Right atrium auricular region (tissue), 2 donors: ENCODE data around the gene SLC25A34. TPM values are rescaled to one million over a fixed set of nuclear protein-coding genes. Genes with fewer than 3 reads are reported as not detected.

Source experiments
- DNase-seq: peaks from one replicate; pipeline ENCODE4 v3.0.0-alpha.2; 2019; ENCODE audit warnings: low spot score
- H3K27ac ChIP-seq, 2 donors: fragments of 200-600 bp; sonication (generic); 1 replicate in 1 of 2; 2 replicates in 1 of 2; pipeline ENCODE4 v1.5.1; 2016 to 2019
- H3K27me3 ChIP-seq, 2 donors: fragments of 200-600 bp; sonication (generic); one replicate each; pipeline versions ENCODE4 v1.5.1 to v1.6.0; 2017 to 2019
- H3K36me3 ChIP-seq: fragments of 200-600 bp; sonication (generic); one replicate; pipeline ENCODE4 v1.5.1; 2016
- H3K4me1 ChIP-seq, 2 donors: fragments of 200-600 bp; sonication (generic); one replicate each; pipeline versions ENCODE4 v1.5.1 to v1.6.0; 2017 to 2019
- H3K4me3 ChIP-seq, 2 donors: fragments of 200-600 bp; sonication (generic); 1 replicate in 1 of 2; 2 replicates in 1 of 2; pipeline ENCODE4 v1.5.1; 2017 to 2019; ENCODE audit warnings: mild to moderate bottlenecking in 1 of 2, moderate library complexity in 1 of 2
- H3K9me3 ChIP-seq, 2 donors: fragments of 200-600 bp; sonication (generic); one replicate each; pipeline ENCODE4 v1.5.1; 2019
- total RNA-seq, 2 donors: library from RNA; depleted of rRNA; stranded (reverse); fragments of >200 nt; gene quantifications; one replicate each; pipeline ENCODE4 v1.1.0, GENCODE V29; 2016
- TF ChIP-seq, protein P1 (sequence below), 2 donors: fragments of 200-600 bp; sonication (generic); IDR thresholded peaks; one replicate each; pipeline ENCODE4 v1.5.1; 2019; ENCODE audit warnings: antibody characterized with exemption in 2 of 2

Gene SLC25A34
- total RNA-seq, 2 donors from 2014 or later: 4.2 to 16.1 TPM

GRCh38 chr1:15707239-15707925 is 28.7 kb upstream of the SLC25A34 start:
- no peak for DNase-seq
- Histone ChIP-seq H3K9me3 (no peaks in the 10 kb centered on the region), H3K4me3 (no peak overlapping the region), H3K4me1 (peaks cover 0 to 69% of the 10 kb centered on the region in 2 donors), H3K36me3 (no peaks in the 10 kb centered on the region), H3K27me3 (no peaks in the 10 kb centered on the region), H3K27ac (peak overlapping the region; percentile 32 to 58)
- TF ChIP-seq, protein P1, sequence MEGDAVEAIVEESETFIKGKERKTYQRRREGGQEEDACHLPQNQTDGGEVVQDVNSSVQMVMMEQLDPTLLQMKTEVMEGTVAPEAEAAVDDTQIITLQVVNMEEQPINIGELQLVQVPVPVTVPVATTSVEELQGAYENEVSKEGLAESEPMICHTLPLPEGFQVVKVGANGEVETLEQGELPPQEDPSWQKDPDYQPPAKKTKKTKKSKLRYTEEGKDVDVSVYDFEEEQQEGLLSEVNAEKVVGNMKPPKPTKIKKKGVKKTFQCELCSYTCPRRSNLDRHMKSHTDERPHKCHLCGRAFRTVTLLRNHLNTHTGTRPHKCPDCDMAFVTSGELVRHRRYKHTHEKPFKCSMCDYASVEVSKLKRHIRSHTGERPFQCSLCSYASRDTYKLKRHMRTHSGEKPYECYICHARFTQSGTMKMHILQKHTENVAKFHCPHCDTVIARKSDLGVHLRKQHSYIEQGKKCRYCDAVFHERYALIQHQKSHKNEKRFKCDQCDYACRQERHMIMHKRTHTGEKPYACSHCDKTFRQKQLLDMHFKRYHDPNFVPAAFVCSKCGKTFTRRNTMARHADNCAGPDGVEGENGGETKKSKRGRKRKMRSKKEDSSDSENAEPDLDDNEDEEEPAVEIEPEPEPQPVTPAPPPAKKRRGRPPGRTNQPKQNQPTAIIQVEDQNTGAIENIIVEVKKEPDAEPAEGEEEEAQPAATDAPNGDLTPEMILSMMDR (IDR thresholded peaks at IDR 0.05): no peak

- Histone ChIP-seq H3K36me3 (no peaks in the 10 kb centered on the region), H3K4me3 (no peak overlapping the region), H3K9me3 (no peaks in the 10 kb centered on the region), H3K4me1 (peaks cover 0 to 65% of the 10 kb centered on the region in 2 donors), H3K27me3 (no peaks in the 10 kb centered on the region), H3K27ac (peak overlapping the region in 1 of 2 donors; percentile 58)
- TF ChIP-seq, protein P1 (IDR thresholded peaks at IDR 0.05): no peak
- no peak for DNase-seq
Measured at GRCh38 chr1:15708486-15709137, 27.4 kb upstream of the SLC25A34 start.

GRCh38 chr1:15709226-15709625 is 26.8 kb upstream of the SLC25A34 start:
- peaks cover 0 to 65% of the 10 kb centered on the region in 2 donors for H3K4me1 ChIP-seq
- no peak for DNase-seq
- H3K27ac ChIP-seq: no peak overlapping the region
- H3K9me3 ChIP-seq: no peaks in the 10 kb centered on the region
- no peaks in the 10 kb centered on the region for H3K36me3 ChIP-seq
- TF ChIP-seq, protein P1 (IDR thresholded peaks at IDR 0.05): no peak
- no peak overlapping the region for H3K4me3 ChIP-seq
- H3K27me3 ChIP-seq: no peaks in the 10 kb centered on the region

DNA sequence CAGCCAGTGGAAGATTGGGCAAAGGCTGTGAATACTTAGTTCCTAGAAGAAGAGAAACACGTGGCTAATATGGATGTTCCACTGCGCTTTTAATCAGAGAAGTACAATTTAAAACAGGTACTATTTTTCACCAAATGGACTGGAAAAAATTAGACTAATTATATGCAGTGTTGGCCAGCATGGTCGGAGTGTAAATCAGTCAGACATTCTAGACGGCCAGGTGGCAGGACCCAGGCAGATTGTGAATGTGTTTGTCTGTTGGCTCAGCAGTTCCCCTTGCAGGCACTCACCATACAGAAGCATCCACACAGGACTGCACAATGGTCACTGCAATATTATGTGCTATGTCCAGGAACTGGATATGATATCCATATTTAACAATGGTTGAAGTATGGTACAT is 23.9 kb upstream of the SLC25A34 start:
- TF ChIP-seq, protein P1 (IDR thresholded peaks at IDR 0.05): no peak
- Histone ChIP-seq H3K4me1 (peaks cover 0 to 65% of the 10 kb centered on the region in 2 donors), H3K4me3 (no peak overlapping the region), H3K27me3 (no peaks in the 10 kb centered on the region), H3K27ac (no peak overlapping the region), H3K9me3 (no peaks in the 10 kb centered on the region), H3K36me3 (peaks cover 11% of the 10 kb centered on the region)
- no peak for DNase-seq

- Histone ChIP-seq H3K9me3 (no peaks in the 10 kb centered on the region), H3K36me3 (peaks cover 35% of the 10 kb centered on the region), H3K4me3 (no peak overlapping the region), H3K27me3 (no peaks in the 10 kb centered on the region), H3K27ac (peak overlapping the region; percentile 74 to 82), H3K4me1 (peaks cover 0 to 74% of the 10 kb centered on the region in 2 donors)
- no peak for DNase-seq
- TF ChIP-seq, protein P1 (IDR thresholded peaks at IDR 0.05): no peak
Measured at GRCh38 chr1:15714406-15715136, 21.5 kb upstream of the SLC25A34 start.
